Forelimb muscle (tissue), 1 donor: ENCODE results near the gene KREMEN2. TPM values are rescaled to one million over a fixed set of nuclear protein-coding genes. Genes with fewer than 3 reads are reported as not detected.

Experiments used
- DNase-seq: peaks from one replicate; pipeline ENCODE4 v3.0.0-alpha.2; 2013; ENCODE audit warnings: low read depth
- polyA plus RNA-seq: library from polyadenylated mRNA; unstranded; fragments of 120-200 nt; gene quantifications from one replicate; pipeline ENCODE4 v1.2.1, GENCODE V29; 2013; ENCODE audit not compliant: insufficient read length

Gene KREMEN2
- polyA plus RNA-seq, 1 donor = 4.0 TPM

DNA sequence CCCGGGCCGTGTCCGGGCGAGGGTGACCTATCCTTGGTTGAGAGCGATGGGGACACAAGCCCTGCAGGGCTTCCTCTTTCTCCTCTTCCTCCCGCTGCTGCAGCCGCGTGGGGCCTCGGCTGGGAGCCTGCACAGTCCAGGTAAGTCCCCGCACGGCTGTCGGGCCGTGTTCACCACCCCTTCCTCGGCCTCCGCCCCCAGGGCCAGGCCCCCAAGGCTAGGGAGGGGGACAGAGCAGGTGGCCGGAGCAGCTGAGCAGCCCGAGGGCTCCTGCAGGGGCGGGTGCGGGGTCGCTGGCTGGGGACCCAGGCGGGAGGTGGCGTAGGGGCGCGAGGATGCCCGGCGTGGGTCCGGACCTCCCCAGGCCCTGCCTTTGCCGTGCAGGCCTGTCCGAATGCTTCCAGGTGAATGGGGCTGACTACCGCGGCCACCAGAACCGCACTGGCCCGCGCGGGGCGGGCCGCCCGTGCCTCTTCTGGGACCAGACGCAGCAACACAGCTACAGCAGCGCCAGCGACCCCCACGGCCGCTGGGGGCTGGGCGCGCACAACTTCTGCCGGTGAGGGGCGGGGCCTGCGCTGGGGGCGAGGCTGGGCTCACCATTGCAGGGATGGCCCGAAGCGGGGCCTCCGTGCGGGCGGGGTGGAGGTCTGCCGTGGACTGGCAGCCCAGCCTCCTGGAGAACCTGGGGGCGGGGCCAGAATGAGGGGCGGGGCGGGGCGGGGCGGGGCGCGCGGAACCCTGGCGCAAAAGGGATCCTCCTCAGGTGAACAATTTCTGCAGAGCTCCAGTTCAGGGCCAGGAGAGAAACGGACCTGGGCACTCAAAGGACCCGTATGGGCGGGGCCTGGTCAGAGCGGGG, 631 bp downstream of the KREMEN2 start:
- DNase-seq = no peak

DNA sequence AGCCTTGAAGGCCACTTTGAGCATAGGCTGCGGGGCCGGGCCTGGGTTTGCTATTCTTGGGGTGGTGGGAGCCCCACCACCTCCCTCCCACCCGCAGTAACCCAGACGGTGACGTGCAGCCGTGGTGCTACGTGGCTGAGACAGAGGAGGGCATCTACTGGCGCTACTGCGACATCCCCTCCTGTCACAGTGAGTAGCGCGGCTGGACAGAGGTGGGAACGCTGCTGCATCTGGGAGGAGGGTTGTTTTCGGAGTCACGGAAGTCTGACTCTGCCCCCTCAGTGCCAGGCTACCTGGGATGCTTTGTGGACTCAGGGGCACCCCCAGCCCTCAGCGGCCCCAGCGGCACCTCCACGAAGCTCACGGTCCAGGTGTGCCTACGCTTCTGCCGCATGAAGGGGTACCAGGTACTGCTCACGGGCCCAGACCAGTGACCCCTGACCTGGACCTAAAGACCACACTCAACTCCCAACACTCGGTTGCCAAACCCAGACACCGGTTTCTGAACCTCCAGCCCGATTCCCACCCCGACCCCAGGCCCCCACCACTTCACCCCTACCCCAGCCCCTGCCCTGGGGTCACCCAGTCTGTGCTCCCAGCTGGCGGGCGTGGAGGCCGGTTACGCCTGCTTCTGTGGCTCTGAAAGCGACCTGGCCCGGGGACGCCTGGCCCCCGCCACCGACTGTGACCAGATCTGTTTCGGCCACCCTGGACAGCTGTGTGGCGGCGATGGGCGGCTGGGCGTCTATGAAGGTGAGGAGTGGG, 2.1 kb downstream of the KREMEN2 start:
- DNase-seq = no peak

DNA sequence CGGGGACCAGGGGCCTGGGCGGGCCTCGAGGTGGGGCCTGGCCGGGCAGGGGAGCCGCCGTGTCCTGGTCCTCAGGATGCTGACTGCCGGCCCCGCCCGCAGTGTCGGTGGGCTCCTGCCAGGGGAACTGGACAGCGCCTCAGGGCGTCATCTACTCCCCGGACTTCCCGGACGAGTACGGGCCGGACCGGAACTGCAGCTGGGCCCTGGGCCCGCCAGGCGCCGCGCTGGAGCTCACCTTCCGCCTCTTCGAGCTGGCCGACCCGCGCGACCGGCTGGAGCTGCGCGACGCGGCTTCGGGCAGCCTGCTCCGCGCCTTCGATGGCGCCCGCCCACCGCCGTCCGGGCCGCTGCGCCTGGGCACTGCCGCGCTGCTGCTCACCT, 2.7 kb downstream of the KREMEN2 start:
- no peak for DNase-seq

DNA sequence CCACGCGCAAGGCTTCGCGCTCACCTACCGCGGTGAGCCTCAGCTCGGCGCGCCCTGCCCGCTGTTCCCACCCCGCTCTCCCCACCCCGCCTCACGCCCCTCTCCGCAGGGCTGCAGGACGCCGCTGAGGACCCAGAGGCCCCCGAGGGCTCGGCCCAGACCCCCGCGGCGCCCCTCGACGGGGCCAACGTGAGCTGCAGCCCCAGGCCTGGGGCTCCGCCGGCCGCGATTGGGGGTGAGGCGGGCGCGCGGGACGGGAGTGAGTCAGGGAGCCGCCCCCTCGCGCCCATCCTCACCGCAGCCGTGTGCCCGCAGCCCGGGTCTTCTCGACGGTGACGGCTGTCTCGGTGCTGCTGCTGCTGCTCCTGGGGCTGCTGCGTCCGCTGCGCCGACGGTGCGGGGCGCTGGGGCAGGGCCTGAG, 3.1 kb downstream of the KREMEN2 start:
- DNase-seq = no peak

DNA sequence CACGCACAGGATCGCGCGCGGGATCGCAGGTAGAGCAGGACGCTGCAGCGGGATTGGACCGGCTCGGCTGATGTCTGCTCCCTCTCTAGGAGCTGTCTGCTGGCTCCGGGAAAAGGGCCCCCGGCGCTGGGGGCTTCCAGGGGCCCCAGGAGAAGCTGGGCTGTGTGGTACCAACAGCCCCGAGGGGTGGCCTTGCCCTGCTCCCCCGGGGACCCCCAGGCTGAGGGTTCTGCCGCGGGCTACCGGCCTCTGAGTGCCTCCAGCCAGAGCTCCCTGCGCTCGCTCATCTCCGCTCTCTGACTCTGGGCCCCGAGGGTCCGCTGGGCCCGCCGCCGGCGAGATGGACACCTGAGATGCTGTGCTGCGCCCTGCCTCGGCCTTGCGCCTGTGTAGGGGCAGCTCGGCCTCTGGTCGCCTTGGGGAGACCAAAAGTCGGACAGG, 3.7 kb downstream of the KREMEN2 start:
- DNase-seq = no peak

DNA sequence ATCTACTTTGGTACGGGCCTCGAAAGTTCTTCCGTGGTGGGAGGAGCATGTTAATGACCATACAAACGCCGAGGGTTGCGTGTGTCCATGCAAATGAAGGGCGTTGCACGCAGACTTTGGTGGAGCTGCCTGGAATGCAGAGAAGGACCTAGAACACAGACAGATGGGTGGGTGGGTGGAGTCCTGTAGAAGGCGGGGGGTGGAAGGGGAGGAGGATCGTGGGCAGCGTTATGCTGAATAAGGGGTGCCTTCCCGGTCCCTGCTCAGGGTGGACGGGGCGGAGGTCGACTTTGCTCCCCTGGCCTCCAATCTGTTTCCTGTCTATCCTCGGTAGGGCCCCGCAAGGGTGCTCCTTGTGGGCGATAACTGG, 4.3 kb downstream of the KREMEN2 start:
- DNase-seq = no peak

DNA sequence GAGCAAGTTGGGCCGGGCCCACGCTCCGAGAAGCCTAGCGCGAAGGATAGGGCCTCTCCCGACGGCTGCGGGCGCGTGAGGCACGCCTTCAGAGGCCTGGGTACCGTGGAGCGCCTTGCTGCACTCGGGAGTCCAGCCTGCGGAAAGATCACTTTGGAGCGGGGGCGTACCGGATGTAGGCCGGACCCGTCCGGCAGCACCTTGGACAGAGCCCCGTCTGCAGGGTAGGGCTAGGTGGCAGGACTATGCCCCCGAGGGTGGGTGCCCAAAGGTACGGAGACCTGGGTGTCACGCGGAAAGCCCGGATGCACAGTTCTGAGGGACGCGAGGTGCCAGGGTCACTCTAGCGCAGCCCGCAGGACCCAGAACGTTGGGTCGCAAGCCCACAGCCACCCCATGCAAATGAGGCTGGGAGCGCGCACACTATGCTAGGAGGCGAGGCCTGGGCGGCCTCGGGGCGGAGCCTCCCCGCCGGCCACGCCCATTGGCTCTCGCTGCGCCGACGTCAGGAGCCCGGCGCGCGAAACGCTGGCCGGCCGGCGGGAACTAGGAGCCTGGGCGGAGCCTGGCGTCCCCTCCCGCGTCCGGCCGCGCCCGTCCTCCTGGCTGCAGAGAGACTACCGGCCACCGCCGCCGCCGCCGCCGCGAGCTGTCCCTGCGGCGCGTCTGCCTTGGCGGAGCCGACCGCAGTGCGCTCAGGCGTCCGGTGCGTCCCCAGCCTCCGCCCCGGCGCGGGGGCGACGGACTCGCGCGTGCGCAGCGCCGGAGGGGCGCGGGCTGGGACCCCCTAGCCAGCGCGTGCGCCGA, 4.9 kb downstream of the KREMEN2 start, which contains the start of gene PAQR4:
Gene PAQR4 (plus strand): TSS at position 611 of the 807 bp plus-strand sequence. CDS start 327 bp downstream, outside the sequence.
- no peak for DNase-seq

DNA sequence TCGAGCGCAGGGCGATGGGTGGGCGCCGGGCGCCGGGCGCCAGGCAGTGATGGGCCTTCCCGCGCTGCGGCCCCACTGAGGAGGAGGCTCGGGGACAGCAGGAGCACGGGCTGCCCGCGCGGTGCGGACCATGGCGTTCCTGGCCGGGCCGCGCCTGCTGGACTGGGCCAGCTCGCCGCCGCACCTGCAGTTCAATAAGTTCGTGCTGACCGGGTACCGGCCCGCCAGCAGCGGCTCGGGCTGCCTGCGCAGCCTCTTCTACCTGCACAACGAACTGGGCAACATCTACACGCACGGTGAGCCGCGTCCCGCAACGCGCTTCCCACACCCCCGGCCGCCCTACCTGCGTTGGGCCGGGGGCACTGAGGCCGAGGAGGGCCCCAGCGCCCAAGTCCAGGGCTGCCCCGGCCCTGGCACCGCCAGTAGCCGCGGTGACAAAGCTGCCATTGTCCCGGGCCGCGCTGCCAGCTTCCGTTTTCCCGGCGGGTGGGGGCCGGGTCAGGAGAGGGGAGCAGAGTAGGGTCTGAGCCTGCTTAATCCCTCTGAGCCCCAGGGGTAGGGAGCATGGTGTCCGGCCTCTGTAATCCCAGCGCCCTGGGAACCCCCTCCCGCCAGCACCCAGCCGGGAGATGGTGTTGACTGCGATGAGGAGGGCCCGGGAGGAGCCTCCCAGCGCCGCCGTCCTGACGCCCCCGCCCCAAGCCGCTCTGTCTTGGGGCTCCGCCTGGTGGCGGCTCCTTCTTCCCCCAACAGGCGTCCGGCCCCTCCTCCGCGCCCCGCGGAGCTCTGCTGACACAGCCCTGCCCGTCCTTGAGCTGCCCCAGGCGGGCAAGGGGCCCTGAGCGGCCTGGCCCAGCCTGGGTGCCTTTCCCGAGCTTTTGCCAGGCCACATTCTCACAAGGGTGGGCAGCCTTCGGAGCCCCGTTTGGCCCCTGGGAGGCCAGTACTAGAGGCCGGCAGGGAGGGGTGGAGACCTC, 5.8 kb downstream of the KREMEN2 start:
- no peak for DNase-seq

DNA sequence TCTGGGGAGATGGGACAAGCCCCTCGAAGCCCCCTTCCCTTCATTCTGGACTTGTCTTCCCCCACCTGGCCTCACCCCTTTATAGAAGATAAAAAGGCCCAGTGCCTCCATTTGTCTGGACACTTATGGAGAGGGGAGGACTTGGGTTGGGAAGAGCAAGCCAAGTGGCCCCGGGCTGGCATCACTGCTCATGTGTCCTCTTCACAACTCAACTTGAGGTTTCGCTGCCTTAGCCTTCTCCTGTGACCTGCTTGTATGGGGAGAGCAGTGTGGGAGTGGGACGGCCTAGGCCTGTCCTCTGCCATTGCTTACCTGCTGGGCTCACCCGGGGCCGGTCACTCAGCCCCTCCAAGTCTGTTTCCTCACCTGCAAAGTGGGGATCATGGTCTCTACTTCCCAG, 6.5 kb downstream of the KREMEN2 start:
- DNase-seq = no peak

DNA sequence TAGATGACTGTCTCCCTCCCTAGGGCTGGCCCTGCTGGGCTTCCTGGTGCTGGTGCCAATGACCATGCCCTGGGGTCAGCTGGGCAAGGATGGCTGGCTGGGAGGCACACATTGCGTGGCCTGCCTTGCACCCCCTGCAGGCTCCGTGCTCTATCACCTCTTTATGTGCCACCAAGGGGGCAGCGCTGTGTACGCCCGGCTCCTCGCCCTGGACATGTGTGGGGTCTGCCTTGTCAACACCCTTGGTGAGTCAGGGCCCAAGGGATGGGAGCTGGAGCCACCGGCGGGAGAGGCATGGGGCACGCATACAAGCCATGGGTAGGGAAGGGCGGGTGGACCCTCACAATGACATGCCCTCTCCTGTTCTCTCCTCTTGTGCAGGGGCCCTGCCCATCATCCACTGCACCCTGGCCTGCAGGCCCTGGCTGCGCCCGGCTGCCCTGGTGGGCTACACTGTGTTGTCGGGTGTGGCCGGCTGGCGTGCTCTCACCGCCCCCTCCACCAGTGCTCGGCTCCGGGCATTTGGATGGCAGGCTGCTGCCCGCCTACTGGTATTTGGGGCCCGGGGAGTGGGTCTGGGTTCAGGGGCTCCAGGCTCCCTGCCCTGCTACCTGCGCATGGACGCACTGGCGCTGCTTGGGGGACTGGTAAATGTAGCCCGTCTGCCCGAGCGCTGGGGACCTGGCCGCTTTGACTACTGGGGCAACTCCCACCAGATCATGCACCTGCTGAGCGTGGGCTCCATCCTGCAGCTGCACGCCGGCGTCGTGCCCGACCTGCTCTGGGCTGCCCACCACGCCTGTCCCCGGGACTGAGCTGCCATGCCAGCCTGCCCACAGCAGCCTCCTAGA, 7.3 kb downstream of the KREMEN2 start:
- no peak for DNase-seq

DNA sequence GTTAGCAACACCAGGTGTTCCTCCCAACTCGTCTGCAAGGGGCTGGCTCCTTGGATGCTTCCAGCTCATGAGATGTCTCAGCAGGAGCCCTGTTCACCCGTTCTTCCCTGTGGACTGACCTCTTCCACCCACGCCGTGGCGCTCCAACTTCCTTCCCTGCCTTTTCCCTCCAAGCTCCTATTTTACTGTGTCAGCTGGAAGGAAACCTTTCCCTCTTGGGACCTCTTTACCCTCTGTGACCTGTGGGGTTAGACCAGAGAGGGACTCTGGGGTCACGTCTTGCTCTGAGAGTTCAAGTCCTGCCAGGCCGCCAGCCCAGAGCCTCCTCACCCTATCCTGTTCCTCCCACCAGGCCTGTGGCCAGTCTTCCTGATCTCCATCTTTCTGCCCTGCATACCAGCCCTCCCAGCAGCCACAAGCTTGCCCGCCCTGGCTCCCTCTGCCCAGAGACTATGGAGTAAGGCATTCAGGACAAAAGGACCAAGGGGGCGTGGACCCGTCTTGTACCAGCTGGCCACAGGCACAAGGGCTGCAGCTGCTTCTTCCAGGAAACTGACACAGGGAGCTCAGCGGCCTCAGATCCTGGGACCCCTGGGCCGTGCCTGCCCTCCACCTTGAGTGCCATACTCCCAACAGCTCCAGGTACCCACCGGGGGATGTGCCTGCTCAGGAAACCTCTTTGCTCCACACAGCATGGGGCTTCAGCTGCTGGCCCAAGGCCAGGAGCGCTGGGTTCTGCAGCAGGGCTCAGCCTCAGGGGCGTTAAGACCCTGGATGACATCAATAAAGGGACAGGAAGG, 8.1 kb downstream of the KREMEN2 start:
- DNase-seq = no peak

DNA sequence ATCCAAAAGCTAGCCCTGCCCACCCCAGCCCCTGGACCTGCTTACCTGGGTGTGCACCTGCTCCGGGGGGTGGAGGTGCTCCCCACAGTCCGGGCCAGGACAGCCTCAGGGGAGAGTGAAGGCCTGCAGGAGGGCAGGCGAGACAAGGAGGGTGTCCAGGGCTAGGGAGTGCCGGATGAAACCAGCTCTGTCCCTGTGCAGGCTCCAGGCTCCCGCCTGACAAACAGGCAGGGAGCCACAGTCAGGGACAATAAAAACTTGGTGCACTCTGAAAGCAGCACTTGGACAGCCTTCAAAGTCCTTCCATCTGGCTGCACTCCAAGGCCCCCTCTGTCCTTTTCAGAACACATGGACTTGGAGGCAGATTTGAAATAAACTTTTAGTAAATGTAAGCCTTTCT, 9.0 kb downstream of the KREMEN2 start:
- DNase-seq = no peak

DNA sequence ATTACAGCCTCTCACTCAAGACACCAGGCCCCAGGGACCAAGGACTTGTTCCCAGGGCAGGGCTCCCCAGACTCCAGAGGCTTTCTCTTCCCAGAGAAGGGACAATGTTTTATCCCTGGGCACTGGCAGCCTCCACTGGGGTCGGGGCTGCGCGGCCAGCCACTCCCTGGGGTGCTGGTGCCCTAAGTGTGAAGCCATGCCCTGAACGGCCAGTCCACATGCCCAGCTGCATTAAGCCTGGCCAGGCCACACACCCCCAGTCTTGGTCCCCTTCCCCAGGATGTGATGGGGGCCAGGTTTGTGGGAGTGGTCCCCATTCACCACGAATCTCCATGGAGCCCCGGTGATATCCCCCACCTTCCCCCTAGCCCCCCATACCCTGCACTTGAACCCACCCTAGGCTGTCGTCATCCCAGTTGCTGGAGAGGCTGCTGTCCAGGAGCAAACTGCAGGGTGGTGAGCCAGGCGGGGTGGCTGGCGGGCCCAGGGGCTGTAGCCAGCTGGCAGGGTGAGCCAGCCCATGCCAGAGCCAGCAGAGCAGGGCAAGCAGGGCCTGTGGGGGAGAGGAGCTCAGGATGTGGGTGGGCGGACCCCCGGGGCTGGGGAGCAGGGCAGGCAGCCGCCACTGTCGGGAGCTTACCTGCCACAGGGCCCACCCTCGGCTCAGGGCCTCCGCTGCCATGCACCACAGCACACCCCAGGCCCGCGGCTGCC, 9.7 kb downstream of the KREMEN2 start:
- DNase-seq = no peak

DNA sequence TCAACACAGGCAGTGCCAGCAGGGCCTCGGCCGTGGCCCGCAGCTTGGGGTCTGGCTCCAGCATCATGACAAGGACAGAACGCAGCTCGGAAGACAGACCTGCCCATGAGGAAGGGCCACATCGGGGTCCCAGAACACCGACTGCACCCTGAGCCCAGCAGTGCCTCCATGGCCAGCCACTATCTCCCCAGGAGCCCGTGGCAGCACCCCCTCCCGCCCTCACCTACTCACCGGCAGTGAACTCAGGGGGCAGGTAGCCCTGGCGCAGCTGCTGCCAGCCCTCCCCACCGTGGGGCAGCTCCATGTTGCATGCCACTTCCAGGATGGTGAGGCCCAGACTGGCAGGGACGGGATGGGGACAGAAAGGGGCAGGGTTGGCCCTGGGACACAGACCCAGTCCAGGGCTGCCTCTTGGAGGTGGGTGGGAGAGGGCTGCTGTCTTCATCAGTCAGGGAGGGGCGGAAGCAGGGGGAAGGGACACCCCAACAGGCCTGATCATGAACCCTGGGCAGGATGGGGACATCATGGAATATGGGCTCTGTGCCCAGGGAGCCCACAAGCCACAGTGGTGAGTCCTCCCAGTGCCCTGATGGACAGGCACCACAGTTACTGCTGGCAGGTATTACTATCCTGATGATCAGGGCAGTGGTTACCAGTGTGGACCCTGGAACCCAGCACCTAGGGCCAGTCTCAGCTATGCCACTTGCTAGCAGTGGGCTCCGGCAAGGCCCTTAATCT, 10.4 kb downstream of the KREMEN2 start:
- no peak for DNase-seq

DNA sequence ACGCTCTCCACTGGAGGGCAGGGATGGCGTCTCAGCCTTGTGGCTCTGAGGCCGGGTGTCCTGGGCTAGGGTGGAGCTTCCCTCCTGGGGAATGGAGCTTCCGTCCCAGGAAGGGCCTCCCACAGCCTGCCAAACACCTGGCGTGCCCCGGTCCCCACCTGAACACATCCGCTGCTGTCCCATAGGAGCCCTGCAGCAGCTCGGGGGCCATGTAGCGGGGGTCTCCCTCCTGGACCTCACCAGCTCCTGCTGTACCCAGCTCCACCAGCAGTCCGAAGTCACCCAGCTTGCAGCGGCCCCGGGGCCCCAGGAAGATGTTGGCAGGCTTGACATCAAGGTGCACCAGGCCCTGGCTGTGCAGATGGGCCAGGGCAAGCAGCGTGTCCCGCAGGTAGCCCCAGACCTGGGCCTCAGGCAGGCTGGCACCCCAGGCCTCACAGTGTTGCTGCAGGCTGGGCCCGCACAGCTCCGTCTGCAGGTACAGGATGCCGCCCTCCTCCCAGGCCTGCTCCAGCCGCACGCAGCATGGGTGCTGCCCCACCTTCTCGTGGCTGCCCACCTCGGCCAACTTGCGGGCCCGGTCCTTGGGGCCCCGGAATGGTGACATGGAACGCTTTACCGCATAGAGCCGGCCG, 11.2 kb downstream of the KREMEN2 start:
- DNase-seq = no peak

DNA sequence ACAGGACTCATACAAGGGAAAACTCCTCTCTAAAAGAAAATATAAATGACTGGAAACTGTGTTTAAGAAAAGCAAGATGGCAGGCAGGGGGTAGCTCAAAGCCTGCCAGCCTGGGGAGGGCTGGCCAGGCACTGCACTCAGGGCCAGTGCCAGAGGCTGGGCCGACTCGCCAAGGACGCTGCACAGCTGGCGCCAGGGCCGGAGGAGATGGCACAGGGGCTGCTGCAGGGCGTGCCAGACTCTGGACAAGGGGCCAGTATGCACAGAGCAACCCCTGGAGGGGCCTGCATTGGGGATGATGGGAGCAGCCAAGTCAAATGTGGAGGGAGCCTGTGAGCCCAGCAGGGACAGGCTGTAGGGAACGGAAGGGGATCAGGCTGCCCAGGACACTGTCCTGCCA, 12.1 kb downstream of the KREMEN2 start:
- no peak for DNase-seq

DNA sequence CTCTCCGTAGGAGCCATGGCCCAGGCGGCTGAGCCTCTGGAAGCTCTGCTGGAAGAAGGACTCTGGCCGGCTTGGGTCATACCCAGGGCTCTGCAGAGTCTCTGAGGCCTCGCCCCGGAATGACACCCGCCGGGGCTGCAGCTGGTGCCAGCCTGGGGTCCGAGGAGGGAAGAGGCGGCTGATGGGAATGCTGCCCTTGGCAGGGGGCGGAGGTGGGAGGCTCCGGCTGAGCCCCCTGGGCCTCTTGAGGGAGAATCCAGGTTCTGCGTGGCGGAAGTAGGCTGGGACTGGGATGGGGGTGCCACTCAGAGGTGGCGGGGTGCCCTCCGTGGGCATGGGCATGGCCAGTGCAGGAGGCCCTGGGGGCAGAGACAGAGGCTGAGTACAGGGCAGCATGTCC, 12.6 kb downstream of the KREMEN2 start:
- no peak for DNase-seq
